GM19238 (cell line): ENCODE data around the gene KCNF1.

Source experiments
- DNase-seq: peaks from one replicate; pipeline ENCODE4 v3.0.0; 2011; ENCODE audit warnings: low spot score; ENCODE audit not compliant: insufficient read length

The KCNF1 gene

DNA sequence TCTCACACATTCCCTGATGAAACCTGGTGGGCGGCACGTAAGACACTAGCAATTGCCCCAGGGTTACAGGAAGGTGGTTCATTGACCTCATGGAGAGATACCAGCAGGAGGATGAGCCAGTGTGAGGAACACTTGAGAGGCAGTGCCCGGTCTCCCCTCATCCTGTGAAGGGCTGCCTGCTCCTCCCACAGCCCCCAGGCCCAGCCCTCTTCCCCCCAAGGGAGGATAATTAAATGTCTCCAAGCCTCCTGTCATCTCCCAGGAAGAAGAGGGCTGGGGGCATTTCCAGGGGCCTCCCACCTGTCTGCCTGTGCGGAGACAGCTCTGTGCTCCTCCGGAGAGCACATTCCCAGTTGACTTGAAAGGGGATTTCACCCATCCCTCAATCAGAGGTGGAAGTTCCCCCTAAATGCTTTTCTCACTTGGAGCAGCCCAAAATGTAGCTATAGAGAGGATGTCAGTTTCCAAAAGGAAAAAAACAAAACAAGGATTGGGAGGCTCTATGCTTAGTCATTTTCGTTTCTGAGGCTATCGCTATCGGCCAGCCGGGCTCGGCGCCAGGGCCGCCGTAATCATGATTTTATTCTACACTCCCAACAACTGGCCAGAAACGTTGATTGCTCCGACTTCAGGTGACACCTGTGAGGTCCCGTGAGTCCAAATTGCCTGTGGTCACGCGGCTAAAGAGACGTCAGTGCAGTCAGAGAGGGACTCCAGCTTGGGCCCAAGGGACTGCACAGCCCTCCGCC lies 7.1 kb downstream of the KCNF1 start:
- DNase-seq, result no peak

DNA sequence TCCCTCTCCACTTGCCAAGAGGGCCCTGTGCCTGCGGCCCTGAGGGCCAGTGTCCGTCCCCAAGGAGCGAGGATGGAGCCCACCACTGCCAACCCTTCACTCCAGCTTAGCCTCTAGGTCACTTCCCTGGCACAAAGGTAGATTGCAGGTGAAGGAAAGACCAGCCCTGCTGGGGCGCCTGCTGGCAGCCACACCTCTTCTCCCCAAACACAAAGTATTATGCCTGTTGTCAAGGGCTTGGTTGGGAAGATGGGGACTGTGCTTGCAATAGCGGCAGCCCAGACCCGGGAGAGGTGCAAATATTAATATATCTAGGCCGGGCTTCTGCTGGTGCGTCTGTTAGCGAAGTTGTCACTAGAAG lies 7.7 kb downstream of the KCNF1 start:
- DNase-seq, result no peak

DNA sequence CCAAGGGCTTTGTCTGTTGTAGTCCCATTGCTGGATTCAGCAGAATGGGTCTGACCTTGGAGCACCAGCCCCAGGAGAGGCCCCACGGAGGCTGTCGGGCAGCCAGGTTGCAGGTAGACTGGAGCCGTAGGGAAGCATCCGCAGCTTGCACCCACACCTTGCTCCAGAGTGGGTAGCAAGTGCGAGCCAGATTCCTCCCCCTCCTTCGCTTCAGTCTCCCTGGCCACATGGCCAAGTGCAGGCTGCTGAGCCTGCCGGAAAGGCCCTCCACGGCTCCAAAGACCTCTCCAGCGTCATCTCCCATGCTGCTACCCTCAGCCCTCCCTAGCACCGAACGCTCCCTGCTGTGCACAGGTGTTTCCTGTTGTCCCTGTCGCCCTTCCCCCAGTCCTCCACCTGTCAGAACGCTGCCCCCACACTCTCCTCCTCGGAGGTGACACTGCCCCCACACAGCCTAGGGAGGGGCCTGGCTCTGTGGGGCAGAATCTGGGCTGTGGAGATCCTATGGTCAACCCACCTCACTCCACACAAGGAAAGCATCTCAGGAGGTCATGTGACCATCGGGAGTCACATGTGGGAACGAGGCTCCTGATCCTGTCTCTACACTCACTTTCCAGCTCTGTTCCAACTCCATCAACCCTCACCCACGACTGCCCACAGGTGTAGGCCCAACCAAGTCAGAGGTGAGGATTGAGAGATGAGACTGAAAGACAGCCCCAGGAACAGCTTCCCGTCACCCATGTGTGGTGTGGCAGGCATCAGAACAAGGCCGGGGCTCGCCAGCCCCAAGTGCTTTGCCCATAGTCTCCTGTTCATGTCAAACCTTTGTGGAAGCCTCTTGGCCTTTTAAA lies 8.3 kb downstream of the KCNF1 start:
- no peak for DNase-seq

DNA sequence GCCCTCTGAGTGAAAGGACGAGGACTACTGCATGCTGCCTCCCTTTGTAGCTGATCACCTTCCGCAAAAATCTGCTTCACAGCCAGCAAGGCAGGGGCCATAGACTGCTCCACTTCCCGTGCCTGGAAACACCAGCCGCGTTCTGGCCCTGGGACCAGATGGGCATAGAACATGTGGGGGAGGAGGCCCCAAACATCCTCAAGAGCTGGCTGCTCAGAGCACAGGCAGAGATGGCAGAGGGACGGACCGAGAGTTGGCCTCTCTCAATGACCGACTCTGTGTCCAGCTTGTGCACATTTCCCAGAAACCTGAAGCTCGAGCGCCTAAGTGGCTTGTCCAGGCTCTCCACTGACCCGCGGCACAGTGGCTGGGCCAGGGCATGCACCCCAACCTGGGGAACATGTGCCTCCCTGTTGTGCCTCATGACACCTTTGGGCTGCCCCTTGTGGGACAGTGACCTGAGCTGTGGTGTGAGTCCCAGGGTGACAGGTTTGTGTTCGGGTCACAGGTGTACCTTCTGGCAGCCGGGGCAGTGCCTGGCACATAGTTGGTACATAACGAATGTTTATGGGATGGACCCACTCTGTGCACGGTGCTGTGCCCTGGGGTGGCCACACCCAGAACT lies 9.1 kb downstream of the KCNF1 start:
- no peak for DNase-seq

DNA sequence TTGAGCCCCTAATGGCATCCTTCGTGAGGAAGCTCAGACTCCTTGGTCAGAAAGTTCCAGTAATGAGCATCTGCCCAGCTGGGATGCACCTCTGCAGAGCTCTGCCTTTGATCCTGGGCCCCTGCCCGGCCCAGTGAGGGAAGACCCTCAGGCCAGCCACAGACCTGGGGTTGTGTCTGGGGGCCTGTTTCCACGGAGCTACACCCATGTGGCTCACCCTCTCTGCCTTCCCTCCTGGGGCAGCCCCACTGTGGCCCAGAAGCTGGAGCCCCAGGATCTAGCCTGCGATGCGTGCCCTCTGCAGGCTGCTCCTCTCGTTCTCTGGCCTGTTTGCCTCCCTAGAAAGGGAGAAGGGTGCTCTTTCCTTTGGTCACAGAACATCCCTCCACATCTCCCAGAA lies 9.8 kb downstream of the KCNF1 start:
- no peak for DNase-seq

DNA sequence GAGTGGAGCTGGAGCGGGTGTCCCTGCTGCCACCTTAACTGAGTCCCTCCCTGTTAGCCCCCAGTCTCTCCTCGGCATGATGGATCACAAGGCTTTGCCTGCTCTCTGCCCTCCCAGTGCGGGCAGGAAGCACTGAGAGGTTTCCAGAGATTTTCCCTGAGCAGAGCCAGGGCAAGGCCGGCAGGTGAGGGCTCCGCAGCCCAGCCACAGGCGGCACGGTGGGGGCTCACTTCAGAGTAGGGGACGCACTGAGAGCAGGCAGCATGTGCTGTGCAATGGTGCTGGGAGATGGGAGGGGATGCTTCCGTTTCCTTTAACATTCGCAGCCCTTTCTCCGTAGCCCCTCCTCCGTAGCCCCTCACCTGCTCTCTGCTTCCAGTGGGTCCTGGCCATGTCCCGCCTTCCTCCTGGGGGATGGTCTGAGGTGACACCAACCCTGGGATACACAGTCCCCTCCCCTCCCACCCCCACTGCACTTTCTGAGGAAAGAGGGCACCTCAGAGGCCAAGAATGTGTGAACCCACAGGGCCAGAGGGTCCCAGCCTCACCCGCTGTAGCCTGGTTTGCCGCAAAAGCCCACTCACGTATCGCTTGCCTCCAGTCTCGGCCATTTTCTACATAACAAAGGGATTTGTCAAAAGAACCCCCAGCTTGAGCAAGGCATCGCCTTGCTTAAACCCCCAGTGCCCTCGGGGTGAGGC lies 10.7 kb downstream of the KCNF1 start:
- DNase-seq, result no peak

DNA sequence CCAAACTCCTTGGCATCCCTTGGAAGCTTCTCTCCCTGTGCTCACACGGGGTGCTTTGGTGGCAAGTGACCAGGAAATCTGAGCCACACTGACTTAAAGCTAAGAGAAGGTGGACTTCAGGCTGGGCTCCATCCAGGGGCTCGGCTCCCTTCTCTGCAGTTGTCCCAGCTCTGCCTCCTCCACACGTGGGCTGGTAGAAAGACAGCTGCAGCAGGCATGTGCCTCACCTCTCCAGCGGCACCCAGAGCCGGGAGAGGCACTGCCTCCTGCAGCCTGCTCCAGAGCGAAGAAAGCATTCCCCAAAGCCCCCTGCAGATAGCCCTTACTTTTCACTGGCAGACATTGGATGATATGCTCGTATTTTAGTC lies 11.3 kb downstream of the KCNF1 start:
- no peak for DNase-seq

DNA sequence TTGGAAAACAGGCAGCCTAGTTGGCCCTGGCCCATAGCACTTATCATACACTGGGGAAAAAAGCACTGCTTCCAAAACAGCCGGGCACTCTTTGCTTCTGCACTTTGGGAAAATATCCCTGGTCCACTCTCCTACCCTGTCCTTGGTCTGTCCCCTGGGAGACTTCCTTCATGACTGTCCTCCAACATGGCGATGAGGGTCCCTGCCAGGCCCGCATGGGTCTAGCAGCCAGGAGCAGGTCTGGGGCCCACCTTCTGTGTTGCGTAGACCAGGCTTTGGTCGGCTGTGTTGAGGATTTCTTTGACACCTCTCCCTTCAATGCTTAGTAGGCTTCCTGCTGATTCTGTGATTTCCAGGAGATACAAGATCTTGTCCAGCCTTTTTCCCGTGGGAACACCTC lies 12.2 kb downstream of the KCNF1 start:
- no peak for DNase-seq

DNA sequence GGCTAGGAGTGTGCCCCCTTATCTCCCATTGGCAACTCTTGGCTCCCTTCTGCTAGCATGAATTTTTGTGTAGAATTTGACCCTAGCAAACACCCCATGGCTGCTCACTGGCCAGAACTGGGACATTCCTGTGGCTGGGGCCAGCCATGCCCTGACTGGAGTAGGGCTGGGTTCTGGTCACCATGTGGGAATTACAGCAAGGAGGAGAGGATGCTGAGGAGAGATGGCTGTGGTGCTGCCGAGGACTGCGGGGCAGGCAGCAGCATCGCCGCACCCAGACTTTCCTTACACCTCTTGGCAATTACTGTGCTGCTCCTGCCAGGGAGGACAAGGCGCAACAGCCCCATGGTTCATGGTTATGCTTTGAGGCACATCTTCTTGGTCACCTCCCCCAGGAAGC lies 12.7 kb downstream of the KCNF1 start:
- no peak for DNase-seq

DNA sequence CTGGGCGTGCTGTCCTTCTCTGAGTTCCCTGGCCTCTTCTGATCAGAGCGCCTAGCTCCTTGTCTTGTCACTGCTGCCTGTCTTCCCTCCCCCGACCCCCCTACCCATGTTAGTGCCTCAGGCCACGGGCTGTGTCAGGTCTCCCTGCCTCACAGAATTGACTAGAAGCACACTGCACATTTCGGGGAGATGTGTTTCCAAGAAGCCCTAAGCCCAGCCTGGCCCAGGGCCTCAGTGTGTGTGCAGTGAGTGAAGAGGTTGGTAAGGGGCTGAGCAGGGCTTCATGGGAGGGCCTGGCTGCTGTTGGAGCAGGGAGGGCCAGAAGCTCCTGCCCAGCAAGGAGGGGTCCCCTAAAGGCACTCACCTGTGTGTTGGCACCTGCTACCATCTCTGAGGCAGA lies 13.1 kb downstream of the KCNF1 start:
- no peak for DNase-seq

DNA sequence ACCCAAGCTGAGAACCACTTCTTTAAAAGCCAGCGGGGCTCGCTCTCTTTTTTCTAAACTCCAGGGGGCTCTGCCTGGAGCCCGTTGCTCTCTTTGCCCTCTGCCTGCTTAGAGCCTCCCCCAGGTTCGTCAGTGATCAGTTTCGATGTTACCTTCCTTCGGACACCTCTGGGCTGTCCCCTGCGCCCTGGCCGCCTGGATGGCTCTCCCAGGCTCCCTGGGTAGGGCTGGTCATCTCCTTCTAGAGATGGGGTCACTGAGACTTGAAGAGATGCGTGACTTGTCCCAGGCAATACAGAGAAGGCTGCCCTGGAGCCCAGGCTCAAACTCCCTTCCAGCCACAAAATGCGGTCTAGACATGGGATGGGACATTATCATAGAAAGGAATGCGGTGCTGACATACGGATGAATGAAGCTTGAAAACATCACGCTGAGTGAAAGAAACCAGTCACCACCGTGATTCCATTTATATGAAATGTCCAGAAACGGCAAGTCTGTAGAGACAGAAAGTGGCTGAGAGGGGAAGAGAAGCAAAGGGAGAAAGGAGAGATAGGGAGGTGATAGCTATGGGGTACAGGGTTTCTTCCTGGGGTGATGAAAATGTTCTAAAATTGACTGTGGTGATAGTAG lies 14.6 kb downstream of the KCNF1 start:
- no peak for DNase-seq

DNA sequence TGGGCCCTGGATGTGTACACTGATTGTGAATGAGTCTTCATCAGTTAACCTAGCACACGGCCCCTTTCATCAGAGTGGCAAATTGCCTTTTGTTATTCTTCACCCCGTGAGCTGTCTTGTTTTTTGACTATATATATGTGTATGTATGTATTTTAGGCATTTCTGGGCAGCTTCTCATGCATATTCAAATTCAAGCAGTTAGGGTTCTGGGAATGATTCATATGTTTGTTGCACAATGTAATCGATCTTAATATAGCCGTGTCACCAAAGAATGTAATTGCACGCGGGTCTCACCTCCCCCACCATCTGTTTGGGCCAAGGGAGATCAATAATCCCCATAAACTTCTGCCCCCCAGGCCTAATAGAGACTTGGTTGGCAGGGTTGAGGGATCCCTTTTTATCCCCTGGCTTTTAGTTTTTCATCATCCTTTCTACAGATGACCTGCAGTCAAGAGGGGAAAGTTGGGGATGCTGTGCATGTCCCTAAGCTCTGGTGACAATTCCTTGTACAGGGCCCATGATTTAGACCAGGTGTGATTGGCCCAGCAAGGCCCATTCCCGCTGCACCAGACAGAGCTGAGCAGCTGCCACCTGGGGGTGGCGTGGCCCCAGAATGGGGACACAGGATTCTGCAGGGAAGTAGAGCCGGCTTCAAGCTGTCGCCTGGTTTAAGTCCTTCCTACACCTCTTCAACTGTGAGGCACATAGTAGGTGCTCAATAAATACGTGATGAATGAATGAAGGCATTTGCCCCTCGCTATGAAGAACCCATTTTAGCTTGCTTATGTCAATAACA lies 19.2 kb downstream of the KCNF1 start:
- DNase-seq, result no peak

DNA sequence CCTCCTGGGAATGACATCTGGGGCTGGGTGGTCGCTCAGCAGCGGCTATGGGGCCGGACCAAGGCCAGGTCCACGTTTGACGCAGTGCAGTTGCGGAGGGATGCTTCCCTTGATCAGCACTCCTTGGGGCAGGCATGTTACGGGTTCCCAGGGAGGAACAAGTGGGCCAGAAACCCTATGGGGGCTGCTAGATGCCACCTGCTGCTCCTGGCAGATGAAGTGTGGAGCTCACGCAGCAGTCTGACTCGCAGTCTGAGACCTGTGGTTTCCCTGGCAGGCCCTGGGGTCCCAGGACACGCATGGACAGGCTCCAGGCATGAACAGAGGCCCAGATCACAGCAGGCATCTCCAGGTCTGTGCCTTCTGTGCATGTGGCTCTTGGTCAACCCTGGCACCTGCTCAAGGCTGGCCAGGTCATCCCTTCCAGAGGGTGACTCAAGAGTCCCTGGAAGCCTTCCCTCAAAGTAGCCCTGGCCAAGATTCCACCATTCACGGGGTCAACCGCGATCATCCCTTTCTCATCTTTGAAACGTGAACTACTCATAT lies 20.0 kb downstream of the KCNF1 start:
- DNase-seq, result no peak

DNA sequence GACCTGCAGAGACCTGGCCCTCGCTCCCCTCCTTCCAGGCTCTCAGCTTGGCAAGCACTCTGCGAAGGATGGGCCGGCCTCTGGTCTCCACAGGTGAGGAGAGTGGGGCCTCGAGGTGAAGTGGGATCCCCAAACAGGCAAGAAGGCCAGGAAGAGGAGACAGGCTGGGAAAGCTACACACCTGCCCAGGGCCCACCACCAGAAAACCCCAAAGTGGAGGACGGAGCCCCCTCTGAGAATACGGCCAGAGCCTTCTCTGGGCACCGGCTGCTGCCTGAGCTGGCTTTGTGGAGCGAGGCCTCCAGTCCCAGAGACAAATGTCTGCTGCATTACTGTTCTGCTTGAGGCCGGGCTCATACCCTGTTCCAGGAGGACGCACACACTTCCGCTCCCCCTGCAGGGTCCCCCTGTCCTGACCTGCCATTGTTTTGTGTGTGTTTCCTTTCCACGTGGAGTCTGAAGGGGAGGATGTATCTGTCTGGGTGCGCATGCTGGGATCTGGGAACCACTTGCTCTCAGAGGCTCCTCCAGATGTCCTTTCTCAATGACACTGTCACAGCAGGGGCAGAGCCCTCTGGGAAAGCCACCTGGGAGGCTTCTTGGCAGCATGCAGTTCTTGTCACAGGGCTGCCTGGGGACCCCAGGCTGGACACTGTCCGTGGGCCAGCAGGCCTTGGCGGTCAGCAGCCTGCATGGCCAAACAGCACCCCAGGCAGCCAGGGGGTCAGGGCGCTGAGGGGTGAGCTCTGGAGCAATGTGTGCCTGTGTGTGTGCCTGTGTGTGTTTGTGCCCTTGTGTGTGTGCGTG lies 20.8 kb downstream of the KCNF1 start:
- no peak for DNase-seq

DNA sequence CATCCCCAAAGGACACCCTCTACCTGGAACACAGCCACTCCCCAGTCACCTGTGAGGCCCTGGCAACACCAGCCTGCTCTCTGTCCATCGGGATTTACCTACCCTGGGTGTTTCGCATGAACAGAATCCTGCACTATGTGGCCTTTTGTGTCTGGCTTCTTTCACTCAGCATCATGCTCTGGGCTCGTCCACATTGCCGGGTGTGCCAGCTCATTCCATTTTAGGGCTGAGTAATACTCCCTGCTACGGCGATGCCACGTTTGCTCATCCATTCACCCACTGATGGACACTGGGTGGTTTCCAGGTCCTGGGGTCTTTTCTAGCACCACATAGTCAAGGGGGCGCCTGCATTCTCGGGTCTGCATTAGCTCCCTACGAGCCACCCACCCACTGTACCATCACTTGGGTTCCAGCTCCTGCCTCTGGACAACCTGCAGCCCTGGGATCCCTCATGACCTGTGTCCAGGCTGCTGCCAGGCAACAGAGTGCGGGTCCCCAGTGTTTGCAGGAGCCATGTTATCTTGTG lies 22.0 kb downstream of the KCNF1 start:
- no peak for DNase-seq

DNA sequence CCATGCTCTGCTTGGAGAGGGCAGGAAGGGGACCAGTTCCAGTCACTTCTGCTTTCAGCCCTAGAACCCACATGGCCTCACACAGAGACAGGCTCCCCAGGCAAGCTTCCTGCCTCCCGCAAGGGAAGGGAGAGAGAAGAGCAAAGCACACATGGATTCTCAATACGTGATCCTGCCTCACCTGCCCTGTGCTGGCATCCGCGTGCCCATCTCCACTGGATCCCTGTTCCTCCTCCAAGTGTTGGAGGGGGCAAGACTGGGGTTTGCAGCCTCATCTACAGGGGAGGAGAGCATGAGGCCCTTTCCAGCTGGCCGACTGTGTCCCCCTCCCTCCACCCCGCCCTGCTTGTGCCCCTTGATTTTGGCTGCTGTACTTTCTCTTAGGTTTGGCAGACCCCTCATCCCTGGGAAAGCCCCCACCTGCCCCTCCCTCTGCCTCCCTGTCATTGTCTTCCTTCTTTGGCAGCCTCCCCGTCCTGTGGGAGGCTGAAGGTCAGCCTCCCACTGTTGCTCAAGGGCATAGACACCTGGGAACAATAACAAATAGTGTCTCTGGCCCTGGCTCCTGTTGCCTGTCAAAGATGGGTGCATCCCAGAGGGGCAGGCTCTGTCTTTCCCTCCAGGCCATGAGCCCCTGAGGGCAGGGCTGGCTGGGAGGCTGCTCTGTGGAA lies 22.7 kb downstream of the KCNF1 start:
- DNase-seq, result no peak

DNA sequence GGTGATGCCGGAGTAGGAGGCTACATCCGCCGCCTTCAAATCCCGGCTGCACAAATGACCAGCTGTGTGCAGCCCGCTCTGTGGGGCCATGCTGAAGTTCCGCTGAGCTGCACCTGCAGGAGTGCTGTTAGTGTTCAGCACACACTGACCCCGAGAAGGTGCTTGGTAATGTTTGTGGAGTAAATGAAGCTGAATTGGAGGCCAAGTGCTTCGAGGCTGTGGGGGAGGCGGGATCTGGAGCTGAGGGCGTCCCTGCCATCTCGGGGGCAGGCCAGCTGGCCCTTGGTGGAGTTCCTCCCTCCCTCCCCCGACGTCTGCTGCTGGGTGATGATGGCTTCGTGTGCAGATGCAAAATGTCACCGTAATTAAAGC lies 23.2 kb downstream of the KCNF1 start:
- no peak for DNase-seq

DNA sequence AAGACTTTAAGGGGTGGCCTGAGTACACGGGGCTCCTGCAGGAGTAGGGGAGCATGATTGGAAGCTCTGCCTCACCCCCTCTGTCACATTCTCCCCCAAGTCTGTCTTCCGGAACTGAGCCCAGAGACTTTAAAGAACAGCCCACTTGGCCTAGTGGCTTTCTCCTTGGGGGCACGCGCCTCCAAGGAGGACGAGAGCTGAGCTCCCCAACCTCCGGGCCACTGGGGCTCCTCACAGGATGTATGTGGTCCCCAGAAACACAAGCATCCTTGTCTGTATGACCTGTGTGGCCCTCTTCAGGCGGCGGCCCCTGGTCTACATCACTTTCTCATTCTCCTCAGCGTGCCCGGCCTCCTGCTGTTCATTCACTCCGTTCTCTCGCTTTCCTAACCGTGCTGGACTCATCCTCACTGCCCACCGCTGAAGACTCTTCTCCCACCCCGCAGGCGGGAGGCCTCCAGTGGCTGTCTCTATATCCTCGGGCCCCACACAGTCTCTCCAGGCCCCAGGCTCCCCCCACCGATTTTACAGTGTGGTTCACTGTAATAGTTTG lies 23.7 kb downstream of the KCNF1 start:
- no peak for DNase-seq
